SK-N-MC (cell line): ENCODE data around the gene KIAA1755.

Experiments
- EZH2 ChIP-seq: fragments of 200-600 bp; sonication (generic); IDR thresholded peaks from one replicate; pipeline ENCODE4 v1.6.1; 2017; ENCODE audit warnings: antibody characterized with exemption
- POLR2AphosphoS5 ChIP-seq: IDR thresholded peaks from 2 replicates; pipeline ENCODE4 v1.6.1; 2012; ENCODE audit warnings: mild to moderate bottlenecking, low read depth, low read length, borderline replicate concordance

- TF ChIP-seq POLR2AphosphoS5 (no peak), EZH2 (no peak)
Observed at GRCh38 chr20:38245753-38246152, 14.8 kb downstream of the KIAA1755 start.
